ENCODE data around the gene LEMD3. TPM values are rescaled to one million over a fixed set of nuclear protein-coding genes. Genes with fewer than 3 reads are reported as not detected.

Gene LEMD3
- total RNA-seq, 1 donor from 2014 or later = 38.2 TPM

- intact Hi-C loops (cut with micrococcal nuclease) = loop anchor here (10.0 kb wide), 1 partner anchor 1500 kb away; no protein-coding TSS in a partner anchor
- Mint-ChIP-seq H3K9me3 (no peaks in the 10 kb centered on the region), H3K27ac (no peak overlapping the region), H3K27me3 (peaks cover 2% of the 10 kb centered on the region), H3K4me1 (peaks cover 7% of the 10 kb centered on the region), H3K4me3 (no peak overlapping the region), H3K36me3 (ENCODE audit: low read depth) (peaks cover 9% of the 10 kb centered on the region)
- no peak for ATAC-seq (ENCODE audit: low read depth)
- ChIA-PET POLR2A (no interaction called here), CTCF (no interaction called here)
- no peak for DNase-seq
- TF ChIP-seq, protein P1, sequence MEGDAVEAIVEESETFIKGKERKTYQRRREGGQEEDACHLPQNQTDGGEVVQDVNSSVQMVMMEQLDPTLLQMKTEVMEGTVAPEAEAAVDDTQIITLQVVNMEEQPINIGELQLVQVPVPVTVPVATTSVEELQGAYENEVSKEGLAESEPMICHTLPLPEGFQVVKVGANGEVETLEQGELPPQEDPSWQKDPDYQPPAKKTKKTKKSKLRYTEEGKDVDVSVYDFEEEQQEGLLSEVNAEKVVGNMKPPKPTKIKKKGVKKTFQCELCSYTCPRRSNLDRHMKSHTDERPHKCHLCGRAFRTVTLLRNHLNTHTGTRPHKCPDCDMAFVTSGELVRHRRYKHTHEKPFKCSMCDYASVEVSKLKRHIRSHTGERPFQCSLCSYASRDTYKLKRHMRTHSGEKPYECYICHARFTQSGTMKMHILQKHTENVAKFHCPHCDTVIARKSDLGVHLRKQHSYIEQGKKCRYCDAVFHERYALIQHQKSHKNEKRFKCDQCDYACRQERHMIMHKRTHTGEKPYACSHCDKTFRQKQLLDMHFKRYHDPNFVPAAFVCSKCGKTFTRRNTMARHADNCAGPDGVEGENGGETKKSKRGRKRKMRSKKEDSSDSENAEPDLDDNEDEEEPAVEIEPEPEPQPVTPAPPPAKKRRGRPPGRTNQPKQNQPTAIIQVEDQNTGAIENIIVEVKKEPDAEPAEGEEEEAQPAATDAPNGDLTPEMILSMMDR (IDR thresholded peaks at IDR 0.05) = no peak
These were observed 4.6 kb upstream of the LEMD3 start for GRCh38 chr12:65164774-65165173.

DNA sequence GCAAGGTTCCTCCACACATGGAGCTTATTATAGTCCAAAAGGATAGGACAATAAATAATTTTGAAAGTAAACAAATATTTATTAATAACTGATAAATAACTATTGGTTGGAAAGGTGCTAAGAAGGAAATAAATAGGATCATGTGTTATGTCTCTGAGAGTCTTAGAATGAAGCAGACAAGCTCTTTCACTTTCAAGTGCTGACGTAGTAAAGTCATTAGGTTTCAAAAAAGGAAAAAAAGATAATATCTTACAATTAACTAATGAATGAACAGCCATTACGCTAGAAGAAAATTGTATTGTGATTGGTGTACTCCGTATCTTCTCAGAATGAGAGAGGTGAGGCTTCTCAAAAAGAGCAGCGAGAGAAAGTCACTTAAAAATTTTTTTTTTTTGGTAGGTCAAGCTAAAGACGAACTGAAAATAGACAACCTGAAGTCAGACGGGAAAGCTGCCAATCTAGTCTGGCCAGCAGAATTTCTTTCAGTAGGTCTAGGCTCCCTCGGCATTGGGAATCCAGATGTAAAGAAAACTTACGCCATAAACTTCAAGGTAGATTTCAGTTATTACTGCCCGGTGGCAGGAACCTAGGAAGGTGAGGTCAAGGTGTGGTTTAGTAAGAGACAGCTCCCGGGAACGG is 583 bp upstream of the LEMD3 start:
- peaks cover 18% of the 10 kb centered on the region for H3K36me3 Mint-ChIP-seq (ENCODE audit: low read depth)
- H3K27me3 Mint-ChIP-seq = no peaks in the 10 kb centered on the region
- TF ChIP-seq, protein P1 (IDR thresholded peaks at IDR 0.05) = no peak
- DNase-seq (no peak), ATAC-seq (ENCODE audit: low read depth) (no peak)
- H3K4me3 Mint-ChIP-seq = peak overlapping the region; percentile 100
- H3K4me1 Mint-ChIP-seq = peaks cover 42% of the 10 kb centered on the region
- ChIA-PET POLR2A (interaction anchor here (0.6 to 2.7 kb wide), 18 partner anchors 12 to 1133 kb away, joined by 3 to 44 read pairs (median 5); partner anchors contain the start of genes HELB, KICS2, LLPH and TMBIM4), CTCF (interaction anchor here (0.7 to 2.0 kb wide), 5 partner anchors 12 to 64 kb away, joined by 3 to 17 read pairs (median 3); no protein-coding TSS in a partner anchor)
- no peaks in the 10 kb centered on the region for H3K9me3 Mint-ChIP-seq
- peak overlapping the region; percentile 99 for H3K27ac Mint-ChIP-seq
- intact Hi-C loops (cut with micrococcal nuclease) = loop anchor here (1.0 to 10.0 kb wide), 7 partner anchors 12 to 1496 kb away; partner anchors contain the start of genes KICS2 and RASSF3

- peak; percentile 52 for DNase-seq
- Mint-ChIP-seq H3K4me1 (peaks cover 43% of the 10 kb centered on the region), H3K4me3 (peak overlapping the region; percentile 100), H3K9me3 (no peaks in the 10 kb centered on the region), H3K36me3 (ENCODE audit: low read depth) (peaks cover 18% of the 10 kb centered on the region), H3K27ac (peak overlapping the region; percentile 80), H3K27me3 (no peaks in the 10 kb centered on the region)
- POLR2A ChIA-PET = interaction anchor here (0.8 to 2.7 kb wide), 11 partner anchors 10 to 1132 kb away, joined by 3 to 44 read pairs (median 12); partner anchors contain the start of genes HELB, KICS2, LLPH and TMBIM4
- CTCF ChIA-PET = interaction anchor here (2.0 kb wide), 1 partner anchor 62 kb away, joined by 17 read pairs; no protein-coding TSS in a partner anchor
- intact Hi-C loops (cut with micrococcal nuclease) = loop anchor here (1.0 to 2.0 kb wide), 5 partner anchors 14 to 1132 kb away; partner anchors contain the start of genes HELB and WIF1
- ATAC-seq (ENCODE audit: low read depth) = peak; percentile 23
- TF ChIP-seq, protein P1 (IDR thresholded peaks at IDR 0.05) = no peak
These were observed 962 bp downstream of the LEMD3 start for GRCh38 chr12:65170209-65170881.

- ChIA-PET POLR2A (no interaction called here), CTCF (interaction anchor here (0.8 kb wide), 1 partner anchor 9 kb away, joined by 3 read pairs; no protein-coding TSS in a partner anchor)
- TF ChIP-seq, protein P1 (IDR thresholded peaks at IDR 0.05) = no peak
- H3K27ac Mint-ChIP-seq = peak overlapping the region; percentile 80
- H3K27me3 Mint-ChIP-seq = no peaks in the 10 kb centered on the region
- H3K4me3 Mint-ChIP-seq = peak overlapping the region; percentile 100
- ATAC-seq (ENCODE audit: low read depth) (no peak), DNase-seq (no peak)
- H3K36me3 Mint-ChIP-seq (ENCODE audit: low read depth) = peaks cover 18% of the 10 kb centered on the region
- H3K4me1 Mint-ChIP-seq = peaks cover 43% of the 10 kb centered on the region
- intact Hi-C loops (cut with micrococcal nuclease) = loop anchor here (2.0 kb wide), 1 partner anchor 38 kb away; no protein-coding TSS in a partner anchor
- H3K9me3 Mint-ChIP-seq = no peaks in the 10 kb centered on the region
These were observed 1.7 kb downstream of the LEMD3 start for GRCh38 chr12:65171073-65171472.
